Astrocyte (in vitro differentiated cells and primary cell): ENCODE measurements around the gene ATXN2. TPM values are rescaled to one million over a fixed set of nuclear protein-coding genes. Genes with fewer than 3 reads are reported as not detected.
A peak's percentile ranks its signal among the peaks of the same experiment; 100 is the strongest.

Source experiments
- DNase-seq: peaks from one replicate; pipeline ENCODE4 v3.0.0-alpha.2; 2010; ENCODE audit warnings: low read depth
- FAIRE-seq: peaks from 2 replicates; lab custom pipeline; 2011; peaks lifted over from hg19 to GRCh38; lab: Jason Lieb, UNC
- H2AFZ ChIP-seq: 2 replicates; pipeline ENCODE4 v1.6.0; 2012; ENCODE audit warnings: low read depth, low read length, inconsistent platforms
- H3K27ac ChIP-seq: 2 replicates; pipeline ENCODE4 v1.5.1; 2011; ENCODE audit warnings: low read depth, low read length, inconsistent platforms
- H3K27me3 ChIP-seq: 2 replicates; pipeline ENCODE4 v1.6.0; 2011; ENCODE audit warnings: low read length, inconsistent platforms; ENCODE audit not compliant: insufficient read depth
- H3K36me3 ChIP-seq: 2 replicates; pipeline ENCODE4 v1.5.1; 2011; ENCODE audit warnings: low read length, inconsistent platforms; ENCODE audit not compliant: insufficient read depth
- H3K4me1 ChIP-seq: 2 replicates; pipeline ENCODE4 v1.5.1; 2011; ENCODE audit warnings: low read length, inconsistent platforms; ENCODE audit not compliant: insufficient read depth
- H3K4me2 ChIP-seq: 2 replicates; pipeline ENCODE4 v1.6.0; 2012; ENCODE audit warnings: low read length, inconsistent platforms
- H3K4me3 ChIP-seq: 2 replicates; pipeline ENCODE4 v1.5.1; 2011; ENCODE audit warnings: low read depth, mild to moderate bottlenecking, low read length, inconsistent platforms; ENCODE audit not compliant: insufficient read depth
- H3K79me2 ChIP-seq: 2 replicates; pipeline ENCODE4 v1.6.0; 2012; ENCODE audit warnings: mild to moderate bottlenecking, low read length, inconsistent platforms; ENCODE audit not compliant: insufficient read depth
- H3K9ac ChIP-seq: 2 replicates; pipeline ENCODE4 v1.6.0; 2012; ENCODE audit warnings: mild to moderate bottlenecking, low read length, inconsistent platforms
- H3K9me3 ChIP-seq: 2 replicates; pipeline ENCODE4 v1.5.1; 2012; ENCODE audit warnings: low read depth, mild to moderate bottlenecking, low read length, inconsistent platforms; ENCODE audit not compliant: insufficient read depth
- H4K20me1 ChIP-seq: 2 replicates; pipeline ENCODE4 v1.6.0; 2012; ENCODE audit warnings: low read length, inconsistent platforms; ENCODE audit not compliant: insufficient read depth
- H3K27ac Mint-ChIP-seq: one replicate; pipeline ENCODE4 v1.8.0; 2021; ENCODE audit warnings: mild to moderate bottlenecking, mixed read lengths; ENCODE audit not compliant: unreplicated experiment
- H3K27me3 Mint-ChIP-seq: one replicate; pipeline ENCODE4 v1.8.0; 2021; ENCODE audit warnings: low read depth, mixed read lengths; ENCODE audit not compliant: unreplicated experiment
- H3K36me3 Mint-ChIP-seq: one replicate; pipeline ENCODE4 v1.8.0; 2021; ENCODE audit warnings: low read depth, mixed read lengths; ENCODE audit not compliant: unreplicated experiment
- H3K4me1 Mint-ChIP-seq: one replicate; pipeline ENCODE4 v1.8.0; 2021; ENCODE audit warnings: low read depth, mixed read lengths; ENCODE audit not compliant: unreplicated experiment
- H3K4me3 Mint-ChIP-seq: one replicate; pipeline ENCODE4 v1.8.0; 2021; ENCODE audit warnings: mild to moderate bottlenecking, moderate library complexity, mixed read lengths; ENCODE audit not compliant: unreplicated experiment
- H3K9me3 Mint-ChIP-seq: one replicate; pipeline ENCODE4 v1.8.0; 2021; ENCODE audit warnings: mild to moderate bottlenecking, mixed read lengths; ENCODE audit not compliant: unreplicated experiment
- CTCF ChIP-seq: IDR thresholded peaks from 2 replicates; pipeline ENCODE4 v1.5.1; 2011; ENCODE audit warnings: low read depth, mild to moderate bottlenecking, inconsistent platforms, low read length, moderate library complexity; ENCODE audit not compliant: insufficient read depth
- EZH2 ChIP-seq: IDR thresholded peaks from 2 replicates; pipeline ENCODE4 v1.6.1; 2012; ENCODE audit warnings: mild to moderate bottlenecking, low read length, inconsistent platforms; ENCODE audit not compliant: insufficient read depth
- total RNA-seq: library from RNA; stranded (reverse); gene quantifications from 2 replicates; pipeline ENCODE4 v1.2.1, GENCODE V29; 2021

Gene ATXN2
- total RNA-seq, 1 donor from 2014 or later = 58.0 TPM

- no peaks in the 10 kb centered on the region for H3K9me3 Mint-ChIP-seq
- Histone ChIP-seq H3K4me3 (no peak overlapping the region), H3K27ac (peak overlapping the region; percentile 3), H3K79me2 (peaks cover 68% of the 10 kb centered on the region), H3K4me2 (peak overlapping the region; percentile 23), H3K4me1 (peaks cover 40% of the 10 kb centered on the region), H4K20me1 (peaks cover 94% of the 10 kb centered on the region), H3K36me3 (peaks cover 23% of the 10 kb centered on the region), H3K27me3 (no peaks in the 10 kb centered on the region), H3K9me3 (no peaks in the 10 kb centered on the region), H3K9ac (peak overlapping the region; percentile 13), H2AFZ (no peak overlapping the region)
- peak overlapping the region; percentile 93 for H3K27ac Mint-ChIP-seq
- H3K4me3 Mint-ChIP-seq = no peak overlapping the region
- no peaks in the 10 kb centered on the region for H3K27me3 Mint-ChIP-seq
- H3K4me1 Mint-ChIP-seq = peaks cover 46% of the 10 kb centered on the region
- TF ChIP-seq EZH2 = no peak
- no peak for TF ChIP-seq CTCF
- H3K36me3 Mint-ChIP-seq = peaks cover 13% of the 10 kb centered on the region
- no peak for DNase-seq
- FAIRE-seq = no peak
Observed at GRCh38 chr12:111445726-111446581, 153.2 kb downstream of the ATXN2 start.

GRCh38 chr12:111444925-111445725 lies 154.0 kb downstream of the ATXN2 start:
- Histone ChIP-seq H3K27me3 (no peaks in the 10 kb centered on the region), H3K79me2 (peaks cover 77% of the 10 kb centered on the region), H3K27ac (peak overlapping the region; percentile 29), H3K4me2 (peak overlapping the region; percentile 23), H3K4me3 (no peak overlapping the region), H2AFZ (no peak overlapping the region), H3K9me3 (no peaks in the 10 kb centered on the region), H4K20me1 (peaks cover 94% of the 10 kb centered on the region), H3K36me3 (peaks cover 20% of the 10 kb centered on the region), H3K4me1 (peaks cover 40% of the 10 kb centered on the region), H3K9ac (peak overlapping the region; percentile 13)
- FAIRE-seq (no peak), DNase-seq (no peak)
- Mint-ChIP-seq H3K27me3 (no peaks in the 10 kb centered on the region), H3K4me1 (peaks cover 45% of the 10 kb centered on the region), H3K9me3 (no peaks in the 10 kb centered on the region), H3K4me3 (no peak overlapping the region), H3K36me3 (peaks cover 14% of the 10 kb centered on the region), H3K27ac (peak overlapping the region; percentile 77)
- no peak for TF ChIP-seq EZH2
- TF ChIP-seq CTCF = no peak
